GM18498 (cell line): Measurements from ENCODE around the gene S100A14.
"Not testable (repeated sequence)": the region's sequence is repeated elsewhere in the genome, so short reads cannot be mapped to it uniquely, and the experiment has no call there.

Experiments used
- ATAC-seq: cut with Tn5 transposase; IDR thresholded peaks from one replicate; pipeline ENCODE4 v1.9.1; 2021; ENCODE audit warnings: mild to moderate bottlenecking, moderate library complexity; ENCODE audit not compliant: unreplicated experiment

The S100A14 gene

DNA sequence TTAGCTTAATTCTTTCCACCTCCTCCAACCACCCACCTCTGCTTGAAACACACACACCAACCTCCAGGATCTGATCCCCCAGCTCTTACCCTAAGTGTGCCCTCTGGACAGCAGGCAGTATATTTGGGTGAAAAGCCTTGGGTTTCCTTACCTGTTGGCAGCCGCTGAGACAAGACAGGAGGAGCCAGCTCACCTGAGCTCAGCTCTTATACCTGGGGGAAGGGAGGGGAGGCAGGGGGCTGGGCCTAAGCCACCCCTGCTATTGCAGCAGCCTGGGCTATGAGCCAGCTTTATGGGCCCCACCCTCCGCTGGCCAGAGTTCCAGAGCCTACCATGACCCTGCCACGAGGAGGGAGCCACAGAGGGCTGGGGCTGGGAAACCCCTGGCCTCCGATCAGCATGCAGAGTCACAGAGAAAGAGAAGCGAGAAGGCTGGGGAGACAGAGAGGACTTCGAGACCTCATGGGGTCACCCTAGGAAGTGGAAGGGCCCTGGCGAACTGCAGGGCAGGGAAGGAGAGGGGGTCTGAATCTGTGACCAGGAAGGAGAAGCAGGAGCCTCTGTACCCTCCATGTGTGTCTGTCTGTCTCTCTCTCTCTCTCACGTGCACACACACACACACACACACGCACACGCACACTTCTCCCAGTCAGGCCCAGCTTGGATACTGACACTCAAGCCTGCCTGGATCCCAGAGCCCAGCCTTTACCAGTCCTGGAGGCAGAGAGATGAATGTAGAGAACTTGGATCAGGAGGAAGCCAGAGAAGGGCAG is at the start of gene S100A14:
S100A14 (minus strand) TSS at position 182 of the 773 bp plus-strand sequence. CDS start 467 bp downstream, outside the sequence.
- ATAC-seq, result no peak

DNA sequence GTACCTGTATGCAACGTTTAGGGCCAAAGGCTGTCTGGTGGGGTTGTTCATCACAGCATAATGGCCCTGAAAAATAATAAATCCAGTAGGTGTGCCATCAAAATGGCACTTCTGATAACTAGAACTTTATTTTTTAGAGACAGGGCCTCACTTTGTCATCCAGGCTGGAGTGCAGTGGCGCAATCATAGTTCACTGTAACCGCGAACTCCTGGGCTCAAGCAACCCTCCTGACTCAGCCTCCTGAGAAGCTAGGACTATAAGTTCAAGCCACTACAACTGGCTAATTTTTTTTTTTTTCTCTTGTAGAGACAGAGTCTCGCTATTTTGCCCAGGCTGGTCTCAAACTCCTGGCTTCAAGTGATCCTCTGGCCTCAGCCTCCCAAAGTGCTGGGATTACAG is 47.1 kb upstream of the S100A14 start:
- no peak for ATAC-seq

GRCh38 chr1:153662269-153662668 is 46.1 kb upstream of the S100A14 start:
- ATAC-seq, result no peak

DNA sequence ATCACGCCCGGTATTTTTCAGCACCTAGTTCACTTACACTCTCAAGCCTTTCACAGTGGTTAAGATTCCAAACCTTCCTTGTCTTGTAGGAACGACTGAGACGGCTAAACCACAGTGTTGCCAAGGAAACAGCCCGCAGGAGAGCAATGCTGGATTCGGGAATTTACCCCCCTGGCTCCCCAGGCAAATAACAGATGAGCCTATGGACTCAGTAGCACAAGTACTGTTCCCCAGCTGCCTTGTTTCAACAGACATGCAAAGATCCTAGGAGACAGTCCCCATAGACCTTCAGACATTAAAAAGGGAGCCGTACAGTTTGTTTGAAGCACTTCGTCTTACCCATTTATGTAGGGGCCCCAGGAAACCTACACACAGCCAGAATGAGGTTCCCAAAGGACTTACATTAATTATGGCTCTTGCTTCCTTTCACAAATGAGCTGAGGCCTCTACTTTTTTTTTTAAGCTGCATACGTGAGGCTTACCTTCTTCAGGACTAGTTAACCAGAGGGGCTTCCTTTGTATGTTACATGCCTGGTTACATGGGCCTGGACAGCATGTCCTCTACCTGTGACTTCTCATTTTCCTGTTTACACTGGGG is 45.1 kb upstream of the S100A14 start:
- ATAC-seq, result no peak

GRCh38 chr1:153659656-153660055 is 43.5 kb upstream of the S100A14 start:
- ATAC-seq, result no peak

DNA sequence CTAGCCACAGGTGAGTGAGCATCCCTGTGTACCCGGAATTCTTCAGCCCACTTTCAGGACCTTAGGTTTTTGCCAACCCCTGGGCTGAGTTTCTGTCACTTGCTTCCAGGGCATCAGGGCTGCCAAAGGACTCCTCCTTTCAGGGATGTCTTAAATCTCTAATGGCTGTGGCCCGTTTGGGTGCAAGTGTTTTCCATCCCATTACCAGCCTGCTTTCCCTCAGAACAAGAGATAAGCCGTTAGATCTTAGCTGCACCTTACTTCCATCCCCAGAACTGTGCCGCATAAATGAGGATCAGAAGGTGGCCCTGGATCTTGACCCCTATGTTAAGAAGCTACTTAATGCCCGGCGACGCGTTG is 43.0 kb upstream of the S100A14 start:
- ATAC-seq, result peak; percentile 5

GRCh38 chr1:153658400-153659174 is 42.5 kb upstream of the S100A14 start, which contains the start of gene SNAPIN:
Gene SNAPIN (plus strand): TSS chr1:153658703. CDS start chr1:153658744, 41 bp downstream.
- peak; percentile 89 for ATAC-seq

DNA sequence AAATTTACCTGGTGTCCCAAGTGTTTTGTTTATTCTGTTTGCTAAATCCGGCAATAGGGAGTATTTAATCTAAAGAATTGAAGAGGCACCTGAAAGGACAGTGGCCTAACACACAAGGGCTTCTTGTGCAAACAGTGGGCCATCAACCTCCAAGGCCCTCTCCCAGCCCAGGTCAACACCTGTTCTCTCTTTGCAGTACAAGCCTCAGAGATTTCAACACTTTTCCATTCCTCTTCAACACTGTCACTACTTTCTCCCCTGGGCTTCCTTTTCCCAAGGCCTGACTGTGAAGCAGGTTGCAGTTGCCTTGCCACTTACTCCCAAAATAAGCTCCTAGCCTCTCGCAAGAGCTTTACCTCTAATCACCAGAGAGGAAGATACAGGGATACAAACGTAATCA is 39.2 kb upstream of the S100A14 start:
- no peak for ATAC-seq

DNA sequence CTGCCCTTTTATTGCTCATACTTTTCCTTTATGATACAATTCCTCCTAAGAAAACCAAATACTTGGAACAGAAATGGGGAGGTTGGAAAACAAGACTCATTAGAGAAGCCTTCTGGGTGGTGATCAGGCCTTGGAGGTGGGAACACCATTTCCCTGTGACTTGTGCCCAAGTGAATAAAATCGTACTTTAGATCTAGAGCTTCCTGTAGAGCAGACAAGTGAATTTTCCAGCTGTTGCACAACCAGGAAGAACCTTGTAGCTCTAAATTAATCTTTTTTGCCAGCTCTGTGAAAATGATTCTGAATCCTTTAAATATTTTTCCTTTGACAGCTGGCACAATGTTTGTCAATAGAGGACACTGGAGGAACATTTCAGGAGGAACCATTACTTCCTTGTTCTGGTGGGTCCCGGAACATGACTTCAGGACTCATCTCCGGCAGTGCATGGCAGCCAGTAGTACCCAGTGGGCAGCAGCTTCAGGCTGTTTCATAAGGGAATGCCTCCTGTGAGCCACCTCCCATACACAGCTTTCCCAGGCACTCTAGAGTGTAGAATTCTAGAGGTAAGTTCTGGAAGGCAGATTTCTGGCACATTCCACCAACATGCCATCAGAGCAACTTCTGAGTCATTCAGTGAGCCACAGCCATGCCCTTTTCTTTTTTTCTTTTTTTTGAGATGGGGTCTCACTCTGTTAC is 36.8 kb upstream of the S100A14 start:
- ATAC-seq, result no peak

DNA sequence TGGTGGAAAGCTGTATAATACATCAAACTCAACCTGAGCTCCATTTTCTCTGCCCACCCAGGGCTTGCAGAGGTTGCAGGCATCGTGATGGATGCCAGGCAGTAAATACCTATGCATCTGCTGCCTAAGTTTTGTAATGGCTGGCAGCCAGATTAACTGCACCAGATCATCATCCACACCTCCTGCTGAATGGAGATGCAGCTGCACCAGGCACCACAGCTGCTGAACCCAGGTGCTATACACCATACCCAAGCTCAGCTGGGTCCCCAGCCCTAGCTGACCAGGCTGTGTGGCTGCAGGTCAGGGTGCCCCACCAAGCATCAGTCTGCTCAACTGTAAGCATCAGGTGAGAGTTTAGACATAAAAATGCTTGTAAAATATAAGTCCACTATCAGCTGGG is 35.6 kb upstream of the S100A14 start:
- ATAC-seq, result no peak

GRCh38 chr1:153649863-153650235 is 33.7 kb upstream of the S100A14 start:
- ATAC-seq, result no peak

DNA sequence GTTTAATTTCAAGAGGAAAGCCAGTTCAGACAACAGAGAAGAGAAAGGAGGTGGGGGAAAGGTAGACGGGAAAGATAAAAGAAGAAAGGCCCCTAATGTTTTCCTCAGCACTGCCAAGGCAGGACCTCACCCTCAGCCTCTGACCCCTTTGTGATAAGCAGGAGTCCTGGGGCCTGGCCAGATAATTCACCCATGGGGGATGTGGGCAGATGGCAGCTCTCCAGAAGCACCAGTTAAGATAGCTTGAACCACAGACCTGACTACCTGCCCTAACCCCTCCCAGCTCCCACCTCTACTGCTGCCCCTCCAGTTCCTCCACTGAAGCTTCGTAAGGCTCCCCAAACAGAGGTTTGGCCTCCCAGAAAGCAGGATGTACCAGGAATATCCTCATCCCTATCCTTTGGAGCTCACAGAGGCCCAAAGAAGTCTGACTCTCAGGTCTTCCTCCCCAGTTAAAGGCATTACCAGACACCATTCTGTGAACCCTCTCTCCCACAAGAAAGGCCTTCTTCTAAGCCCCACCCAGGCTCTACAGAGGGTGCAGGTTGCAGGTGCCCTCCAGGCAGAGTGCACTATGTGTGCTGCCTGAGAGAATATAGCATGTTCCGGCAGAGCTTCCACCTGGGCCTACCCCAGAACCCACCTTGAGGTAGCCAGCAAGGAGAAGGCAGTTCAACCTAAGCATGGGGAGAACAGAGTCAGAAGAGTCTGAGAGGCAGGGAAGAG is 33.2 kb upstream of the S100A14 start:
- ATAC-seq, result no peak

GRCh38 chr1:153648000-153648643 is 32.0 kb upstream of the S100A14 start:
- ATAC-seq, result no peak

GRCh38 chr1:153647346-153647714 is 31.2 kb upstream of the S100A14 start:
- no peak for ATAC-seq

GRCh38 chr1:153646672-153647345 is 30.7 kb upstream of the S100A14 start:
- no peak for ATAC-seq

GRCh38 chr1:153643816-153644215 is 27.7 kb upstream of the S100A14 start:
- no peak for ATAC-seq

DNA sequence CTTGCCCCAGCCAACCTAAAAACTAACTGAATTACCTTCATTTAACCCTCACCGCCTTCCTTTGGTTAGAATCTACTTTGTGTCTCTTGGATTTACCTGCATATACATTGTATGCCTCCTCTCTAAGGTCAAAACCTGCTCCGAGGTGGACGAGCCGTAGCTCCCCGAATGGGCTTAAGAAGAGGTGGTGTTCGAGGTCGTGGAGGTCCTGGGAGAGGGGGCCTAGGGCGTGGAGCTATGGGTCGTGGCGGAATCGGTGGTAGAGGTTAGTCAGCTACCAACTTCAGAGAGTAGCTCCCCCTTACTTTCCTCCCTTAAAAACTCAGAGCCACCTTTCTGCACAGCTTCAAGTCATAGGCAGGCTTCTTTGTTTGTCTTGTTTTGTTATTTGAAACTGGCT is 27.0 kb upstream of the S100A14 start:
- no peak for ATAC-seq

GRCh38 chr1:153642161-153642560 is 26.0 kb upstream of the S100A14 start:
- no peak for ATAC-seq

DNA sequence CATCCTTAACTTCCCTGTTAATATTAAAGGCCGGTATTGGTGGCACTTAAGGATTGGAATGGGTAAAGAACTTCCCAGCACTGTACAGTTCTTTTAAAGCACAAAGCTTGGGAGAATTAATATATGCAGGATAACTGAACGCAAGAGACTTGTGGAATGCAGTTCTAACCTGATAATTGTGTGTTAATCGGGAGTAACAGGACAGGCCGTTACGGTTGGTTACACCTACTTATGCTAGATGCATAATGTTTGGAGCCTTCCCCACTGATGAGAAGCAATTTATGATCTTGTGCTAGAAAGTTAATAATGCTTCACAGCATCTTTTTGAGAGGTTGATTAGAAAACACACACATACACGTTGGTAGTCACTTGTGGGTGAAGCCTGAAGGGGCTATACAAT is 24.7 kb upstream of the S100A14 start:
- no peak for ATAC-seq

DNA sequence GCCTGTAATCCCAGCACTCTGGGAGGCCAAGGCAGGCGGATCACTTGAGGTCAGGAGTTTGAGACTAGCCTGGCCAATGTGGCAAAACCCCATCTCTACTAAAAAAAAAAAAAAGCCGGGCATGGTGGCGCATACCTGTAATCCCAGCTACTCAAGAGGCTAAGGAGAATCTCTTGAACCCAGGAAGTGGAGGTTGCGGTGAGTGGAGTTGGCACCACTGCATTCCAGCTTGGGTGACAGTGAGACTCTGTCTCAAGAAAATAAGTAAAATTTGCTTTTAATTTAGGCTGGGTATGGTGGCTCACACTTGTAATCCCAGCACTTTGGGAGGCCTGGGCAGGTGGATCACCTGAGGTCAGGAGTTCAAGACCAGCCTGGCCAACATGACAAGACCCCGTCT is 24.1 kb upstream of the S100A14 start:
- not testable (repeated sequence) for ATAC-seq
